Smooth muscle cell (in vitro differentiated cells): ENCODE measurements around the gene CDK11A. TPM values are rescaled to one million over a fixed set of nuclear protein-coding genes. Genes with fewer than 3 reads are reported as not detected.

Experiments used
- DNase-seq: peaks from one replicate; lab custom pipeline; 2025; ENCODE audit not compliant: unreplicated experiment; lab: John Stamatoyannopoulos, UW
- H2AFZ ChIP-seq: fragments of 200-600 bp; sonication (generic); 2 replicates; pipeline ENCODE4 v1.6.0; 2016; ENCODE audit warnings: antibody characterized with exemption, low read depth, mild to moderate bottlenecking
- H3F3A ChIP-seq: fragments of 200-600 bp; sonication (generic); 2 replicates; pipeline ENCODE4 v1.6.0; 2017; ENCODE audit warnings: antibody characterized with exemption, low read depth
- H3K27ac ChIP-seq: fragments of 200-600 bp; sonication (generic); 2 replicates; pipeline ENCODE4 v1.5.1; 2016; ENCODE audit warnings: low read depth, mild to moderate bottlenecking
- H3K27me3 ChIP-seq: fragments of 200-600 bp; sonication (generic); 2 replicates; pipeline ENCODE4 v1.6.1; 2016; ENCODE audit warnings: low read depth, mild to moderate bottlenecking
- H3K36me3 ChIP-seq: fragments of 200-600 bp; sonication (generic); 2 replicates; pipeline ENCODE4 v1.5.1; 2016; ENCODE audit warnings: low read depth
- H3K4me1 ChIP-seq: fragments of 200-600 bp; sonication (generic); 2 replicates; pipeline ENCODE4 v1.5.1; 2016; ENCODE audit warnings: low read depth
- H3K4me2 ChIP-seq: fragments of 200-600 bp; sonication (generic); 2 replicates; pipeline ENCODE4 v1.6.0; 2016; ENCODE audit warnings: mild to moderate bottlenecking
- H3K4me3 ChIP-seq: fragments of 200-600 bp; sonication (generic); 2 replicates; pipeline ENCODE4 v1.5.1; 2016; ENCODE audit warnings: mild to moderate bottlenecking
- H3K79me2 ChIP-seq: fragments of 200-600 bp; sonication (generic); 2 replicates; pipeline ENCODE4 v1.6.0; 2016; ENCODE audit warnings: low read depth, mild to moderate bottlenecking
- H3K9ac ChIP-seq: fragments of 200-600 bp; sonication (generic); 2 replicates; pipeline ENCODE4 v1.6.0; 2016; ENCODE audit warnings: low read depth
- H3K9me3 ChIP-seq: fragments of 200-600 bp; sonication (generic); replicated peaks from 2 replicates; pipeline ENCODE4 v1.5.1; 2016; ENCODE audit warnings: low read depth
- H4K20me1 ChIP-seq: fragments of 200-600 bp; sonication (generic); 2 replicates; pipeline ENCODE4 v1.6.0; 2016; ENCODE audit warnings: low read depth
- CTCF ChIP-seq: fragments of 200-600 bp; sonication (generic); IDR thresholded peaks from 2 replicates; pipeline ENCODE4 v1.5.1; 2017; ENCODE audit warnings: borderline replicate concordance, mild to moderate bottlenecking, antibody characterized with exemption; ENCODE audit not compliant: insufficient read depth, poor library complexity, severe bottlenecking
- WGBS: methylation state at CpG from one replicate; pipeline ENCODE4 v1.1.7; 2016; ENCODE audit warnings: low lambda C conversion rate; 5-methylcytosine and 5-hydroxymethylcytosine counted together
- polyA plus RNA-seq: library from polyadenylated mRNA; unstranded; fragments of >200 nt; fragmentation: Nextera tagmentation; extraction: Ambion mirVana; gene quantifications from 2 replicates; pipeline ENCODE4 v1.2.1, GENCODE V29; 2016
- total RNA-seq: library from RNA; depleted of rRNA; stranded (reverse); fragments of >200 nt; gene quantifications from 2 replicates; pipeline ENCODE4 v1.2.3, GENCODE V29; 2014

CDK11A gene
- total and polyA plus RNA-seq, 2 experiments from 2014 or later = 19.8 to 20.9 TPM

GRCh38 chr1:1758059-1758621 is 34.0 kb upstream of the CDK11A start:
- WGBS = 97% methylated on average over 27 of the region's 27 CpGs
- Histone ChIP-seq H4K20me1 (peaks cover 49% of the 10 kb centered on the region), H3K4me2 (no peak overlapping the region), H2AFZ (no peak overlapping the region), H3K79me2 (peaks cover 6% of the 10 kb centered on the region), H3K27ac (no peak overlapping the region), H3K36me3 (no peaks in the 10 kb centered on the region), H3K4me1 (no peaks in the 10 kb centered on the region), H3K9me3 (no peaks in the 10 kb centered on the region), H3K9ac (no peak overlapping the region), H3K27me3 (no peaks in the 10 kb centered on the region), H3F3A (no peaks in the 10 kb centered on the region), H3K4me3 (no peak overlapping the region)
- TF ChIP-seq CTCF = no peak
- no peak for DNase-seq

GRCh38 chr1:1757422-1758058 is 33.4 kb upstream of the CDK11A start:
- no peak overlapping the region for H3K27ac ChIP-seq
- H3K9me3 ChIP-seq = no peaks in the 10 kb centered on the region
- H3K27me3 ChIP-seq = no peaks in the 10 kb centered on the region
- no peaks in the 10 kb centered on the region for H3K4me1 ChIP-seq
- no peaks in the 10 kb centered on the region for H3F3A ChIP-seq
- H2AFZ ChIP-seq = no peak overlapping the region
- no peaks in the 10 kb centered on the region for H3K36me3 ChIP-seq
- 97% methylated on average over 24 of the region's 25 CpGs for WGBS
- DNase-seq = no peak
- no peak overlapping the region for H3K4me3 ChIP-seq
- TF ChIP-seq CTCF = no peak
- peaks cover 45% of the 10 kb centered on the region for H4K20me1 ChIP-seq
- no peak overlapping the region for H3K4me2 ChIP-seq
- H3K79me2 ChIP-seq = peaks cover 5% of the 10 kb centered on the region
- no peak overlapping the region for H3K9ac ChIP-seq

- TF ChIP-seq CTCF = no peak
- Histone ChIP-seq H3K27ac (no peak overlapping the region), H3K4me1 (no peaks in the 10 kb centered on the region), H3F3A (no peaks in the 10 kb centered on the region), H3K4me3 (no peak overlapping the region), H4K20me1 (peaks cover 38% of the 10 kb centered on the region), H3K79me2 (peaks cover 4% of the 10 kb centered on the region), H3K27me3 (no peaks in the 10 kb centered on the region), H2AFZ (no peak overlapping the region), H3K9me3 (no peaks in the 10 kb centered on the region), H3K4me2 (no peak overlapping the region), H3K9ac (no peak overlapping the region), H3K36me3 (no peaks in the 10 kb centered on the region)
- WGBS = 95% methylated on average over 33 of the region's 33 CpGs
- DNase-seq = no peak
Observed at GRCh38 chr1:1756661-1757421, 32.7 kb upstream of the CDK11A start.
